HEK293T (cell line): Measurements from ENCODE around the gene CLCNKA.

Source experiments
- BHLHE40 ChIP-seq: fragments of 450-650 bp; IDR thresholded peaks from 2 replicates; pipeline ENCODE4 v1.6.1; 2016; ENCODE audit warnings: mild to moderate bottlenecking, moderate library complexity, borderline replicate concordance
- FOXM1 ChIP-seq: fragments of 450-650 bp; IDR thresholded peaks from 2 replicates; pipeline ENCODE4 v1.6.1; 2017; ENCODE audit warnings: mild to moderate bottlenecking, borderline replicate concordance
- L3MBTL2 ChIP-seq: fragments of 450-650 bp; conservative IDR thresholded peaks from 2 replicates; pipeline ENCODE4 v1.6.1; 2016; ENCODE audit warnings: mild to moderate bottlenecking
- LEF1 ChIP-seq: fragments of 450-650 bp; IDR thresholded peaks from 2 replicates; pipeline ENCODE4 v1.6.1; 2017; ENCODE audit warnings: mild to moderate bottlenecking, borderline replicate concordance
- SP1 ChIP-seq: fragments of 450-650 bp; IDR thresholded peaks from 2 replicates; pipeline ENCODE4 v1.6.1; 2017
- TARDBP ChIP-seq: fragments of 450-650 bp; IDR thresholded peaks from 2 replicates; pipeline ENCODE4 v1.6.1; 2016
- ZNF384 ChIP-seq: fragments of 450-650 bp; IDR thresholded peaks from 2 replicates; pipeline ENCODE4 v1.6.1; 2016

DNA sequence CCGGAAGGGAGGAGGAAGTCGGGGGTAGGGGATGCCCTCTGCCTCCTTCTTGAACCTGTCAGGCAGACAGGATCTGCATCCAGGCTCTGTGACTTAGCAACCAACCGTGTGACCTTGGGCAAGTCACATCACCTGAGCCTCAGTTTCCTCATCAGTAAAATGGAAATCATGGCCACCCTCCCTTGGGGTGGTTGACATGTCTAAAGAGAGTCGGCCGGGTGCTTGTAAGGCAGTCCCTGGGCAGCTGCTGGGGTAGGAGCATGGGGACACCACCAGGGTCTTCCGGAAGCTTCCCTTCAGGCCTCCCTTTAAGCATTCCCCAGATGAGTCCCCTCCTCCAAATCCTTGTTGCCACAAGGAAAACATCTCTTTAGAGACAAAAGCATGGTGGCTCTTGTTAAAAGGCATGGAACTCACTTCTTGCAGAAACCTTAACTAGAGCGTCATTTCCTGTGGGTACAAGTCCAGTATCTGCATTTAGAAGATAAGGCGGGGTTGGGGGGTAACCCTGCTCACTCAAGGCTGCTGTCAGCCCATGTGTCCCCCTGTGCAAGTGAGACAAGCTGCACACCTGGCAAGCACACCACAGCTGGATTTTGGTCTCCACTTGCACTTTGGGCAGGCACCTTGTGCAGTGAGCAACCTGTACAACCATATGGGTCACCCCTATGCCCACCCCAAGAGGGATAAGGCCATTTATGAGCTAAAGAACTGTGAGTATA is 32.1 kb downstream of the CLCNKA start:
- TF ChIP-seq L3MBTL2 (no peak), BHLHE40 (no peak), TARDBP (no peak), ZNF384 (no peak), FOXM1 (no peak), LEF1 (no peak), SP1 (no peak)
